Measurements from ENCODE around the gene TRMT112. TPM values are rescaled to one million over a fixed set of nuclear protein-coding genes. Genes with fewer than 3 reads are reported as not detected.

Gene TRMT112
- total and polyA plus RNA-seq, 2 of the 8 experiments (the other 6 are each of a cell fraction or from before 2014, with no cell fraction given): 300 to 650 TPM

- H3K4me1 ChIP-seq (replicated peaks in 1 of 4; ENCODE audit: control insufficient read depth in 3 of 4, insufficient read depth in 4 of 4, low read length in 3 of 4): peaks cover 0 to 5% (median 2%) of the 10 kb centered on the region in 4 experiments; a peak in 1 of 7 replicates
- no peak overlapping the region for H3K18ac ChIP-seq (ENCODE audit: extremely low read depth, low read length)
- no peak overlapping the region for H2BK120ac ChIP-seq (replicated peaks; ENCODE audit: low read depth, low read length)
- no peak overlapping the region for H4K91ac ChIP-seq (replicated peaks; ENCODE audit: insufficient read length, low read length)
- ChIA-PET CTCF (ENCODE audit: partially characterized antibody) (interaction anchor here (0.6 to 13.7 kb wide), 8 partner anchors 13 to 1890 kb away, joined by 3 to 168 read pairs (median 4); partner anchors contain the start of genes CATSPERZ, ESRRA and PLCB3), POLR2A (ENCODE audit: partially characterized antibody) (interaction anchor here (0.6 to 0.8 kb wide), 2 partner anchors 18 to 32 kb away, joined by 3 read pairs; no protein-coding TSS in a partner anchor)
- H3K4me2 ChIP-seq (ENCODE audit: insufficient read depth in 1 of 2, low read depth in 2 of 2, low read length in 2 of 2): no peak overlapping the region
- H2BK5ac ChIP-seq (ENCODE audit: low read depth, low read length): peak overlapping the region; percentile 35; the same call in 1 of the 2 replicates
- H3K23me2 ChIP-seq (ENCODE audit: low read depth, low read length): no peaks in the 10 kb centered on the region
- no peak overlapping the region for H3K27ac ChIP-seq (ENCODE audit: low read depth, low read length)
- no peak overlapping the region for H2BK12ac ChIP-seq (ENCODE audit: low read depth, low read length)
- no peak overlapping the region for H2AK5ac ChIP-seq (ENCODE audit: low read depth, low read length)
- no peak overlapping the region for H2AFZ ChIP-seq (ENCODE audit: low read length)
- no peaks in the 10 kb centered on the region for H3K27me3 ChIP-seq (replicated peaks in 1 of 4; ENCODE audit: control insufficient read depth in 3 of 4, extremely low read depth in 1 of 4, insufficient read depth in 3 of 4, low read length in 3 of 4)
- H2BK15ac ChIP-seq (ENCODE audit: low read length): no peak overlapping the region
- no peaks in the 10 kb centered on the region; the same call in 1 of the 2 replicates for H3K79me1 ChIP-seq (ENCODE audit: low read depth, low read length)
- DNase-seq (ENCODE audit: low read depth in 1 of 2, low spot score in 2 of 2) (no peak), FAIRE-seq (no peak)
- no peak overlapping the region for H3K4ac ChIP-seq (replicated peaks; ENCODE audit: insufficient read length, low read depth, low read length)
- 0 out of 4 replicates have a peak, but pooled peaks cover 0 to 4% of the 10 kb centered on the region in 2 experiments for H3K79me2 ChIP-seq (ENCODE audit: control insufficient read depth in 1 of 2, insufficient read depth in 2 of 2, low read length in 2 of 2)
- no peak overlapping the region for H3K14ac ChIP-seq (ENCODE audit: insufficient read length)
- no peaks in the 10 kb centered on the region; a peak in 1 of 8 replicates for H3K36me3 ChIP-seq (ENCODE audit: control insufficient read depth in 2 of 4, insufficient read depth in 4 of 4, low read length in 3 of 4)
- H4K8ac ChIP-seq (ENCODE audit: extremely low read depth, insufficient read depth, low read length): no peak overlapping the region
- no peak overlapping the region for H4K5ac ChIP-seq (ENCODE audit: insufficient read length, low read depth, low read length)
- H4K20me1 ChIP-seq (replicated peaks in 1 of 2; ENCODE audit: control insufficient read depth in 1 of 2, insufficient read depth in 2 of 2, low read length in 2 of 2): no peaks in the 10 kb centered on the region
- no peak overlapping the region for H3K4me3 ChIP-seq (ENCODE audit: extremely low read depth in 1 of 4, insufficient read depth in 2 of 4, low read depth in 3 of 4, low read length in 4 of 4)
- no peak overlapping the region for H3K56ac ChIP-seq (replicated peaks; ENCODE audit: insufficient read length, low read depth, low read length)
- H3K9ac ChIP-seq (replicated peaks in 1 of 4; ENCODE audit: extremely low read depth in 1 of 4, low read depth in 3 of 4, low read length in 3 of 4): no peak overlapping the region
- WGBS, 2 experiments (ENCODE audit: extremely low coverage in 1 of 2, insufficient coverage in 1 of 2, insufficient read length in 1 of 2, insufficient replicate concordance in 2 of 2, low coverage in 1 of 2, low lambda C conversion rate in 2 of 2, missing lambda C conversion rate in 1 of 2): 81% methylated on average over 2 of the region's 2 CpGs; no CpG with 5 or more reads in 1 of the 2 experiments
- no peaks in the 10 kb centered on the region for H3K9me3 ChIP-seq (ENCODE audit: insufficient read depth in 2 of 2, low read depth in 1 of 2, low read length in 1 of 2)
- H3K23ac ChIP-seq (ENCODE audit: insufficient read length): no peak overlapping the region
- no peak overlapping the region for H2BK20ac ChIP-seq (ENCODE audit: low read length)
- no peak for TF ChIP-seq EGR1 (IDR thresholded peaks at IDR 0.05; ENCODE audit: borderline replicate concordance, low read depth, low read length)
- no peak for TF ChIP-seq MAX (IDR thresholded peaks at IDR 0.05)
- no peak for TF ChIP-seq POLR2AphosphoS5 (IDR thresholded peaks at IDR 0.05; ENCODE audit: low read depth, low read length)
- no peak for TF ChIP-seq E2F6 (IDR thresholded peaks at IDR 0.05)
- no peak for TF ChIP-seq CTBP2 (IDR thresholded peaks at IDR 0.05; ENCODE audit: borderline replicate concordance, insufficient read depth, insufficient read length, low read length)
- no peak for TF ChIP-seq SRF (IDR thresholded peaks at IDR 0.05; ENCODE audit: low read depth, low read length)
- no peak for TF ChIP-seq KDM1A (IDR thresholded peaks at IDR 0.05; ENCODE audit: borderline replicate concordance, low read length)
- TF ChIP-seq TAF1 (IDR thresholded peaks at IDR 0.05; ENCODE audit: low read depth, low read length): no peak
- no peak for TF ChIP-seq SUZ12 (IDR thresholded peaks at IDR 0.05; ENCODE audit: low read length)
- TF ChIP-seq SIRT6 (IDR thresholded peaks at IDR 0.05; ENCODE audit: low read length): no peak
- no peak for TF ChIP-seq SAP30 (IDR thresholded peaks at IDR 0.05; ENCODE audit: insufficient read depth, insufficient replicate concordance, low read length)
- TF ChIP-seq BCL11A (IDR thresholded peaks at IDR 0.05; ENCODE audit: low read depth in 2 of 2, low read length in 2 of 2): no peak
- TF ChIP-seq TBP (IDR thresholded peaks at IDR 0.05; ENCODE audit: low read depth, low read length): no peak
- TF ChIP-seq CHD2 (IDR thresholded peaks at IDR 0.05; ENCODE audit: low read length): no peak
Observed at GRCh38 chr11:64275841-64276240, 41.5 kb downstream of the TRMT112 start.
